PC-9 (cell line): ENCODE measurements around the gene ENGASE. TPM values are rescaled to one million over a fixed set of nuclear protein-coding genes. Genes with fewer than 3 reads are reported as not detected.

Source experiments
- BruUV-seq: library from RNA; stranded (reverse); fragments of 400-500 nt; replicated peaks from 2 replicates; lab custom pipeline; 2021; lab: Mats Ljungman, UMichigan
- CTCF ChIA-PET: fragments of 300-600 bp; sonication (Branson Sonifier 250); formaldehyde crosslinking; loops from one replicate; lab custom pipeline; 2022; ENCODE audit warnings: antibody characterized with exemption; lab: Charles Lee
- POLR2A ChIA-PET: fragments of 300-600 bp; sonication (Branson Sonifier 250); formaldehyde crosslinking; loops from one replicate; lab custom pipeline; 2022; ENCODE audit warnings: antibody characterized with exemption; ENCODE audit not compliant: unreplicated experiment; lab: Charles Lee
- DNase-seq, 2 experiments: peaks; one replicate each; pipeline versions ENCODE4 v3.0.0 to v3.0.0-alpha.2; 2015 to 2022; ENCODE audit warnings: mixed read lengths in 1 of 2
- H2AFZ ChIP-seq: fragments of 200-600 bp; sonication (generic); 2 replicates; pipeline ENCODE4 v1.8.1; 2017; ENCODE audit warnings: antibody characterized with exemption
- H3F3A ChIP-seq: fragments of 200-600 bp; sonication (generic); 2 replicates; pipeline ENCODE4 v1.8.1; 2017; ENCODE audit warnings: antibody characterized with exemption, mild to moderate bottlenecking, low read depth; ENCODE audit not compliant: insufficient read depth
- H3K27ac ChIP-seq: fragments of 200-600 bp; sonication (generic); 2 replicates; pipeline ENCODE4 v1.6.1; 2016; ENCODE audit warnings: mixed run types
- H3K27me3 ChIP-seq: fragments of 200-600 bp; sonication (generic); 2 replicates; pipeline ENCODE4 v1.6.1; 2016; ENCODE audit warnings: low read depth, mixed run types; ENCODE audit not compliant: insufficient read depth
- H3K36me3 ChIP-seq: fragments of 200-600 bp; sonication (generic); 2 replicates; pipeline ENCODE4 v1.6.1; 2016; ENCODE audit warnings: low read depth, mixed run types
- H3K4me1 ChIP-seq: fragments of 200-600 bp; sonication (generic); replicated peaks from 2 replicates; pipeline ENCODE4 v1.6.1; 2016; ENCODE audit warnings: mixed run types; ENCODE audit not compliant: insufficient read depth
- H3K4me2 ChIP-seq: fragments of 200-600 bp; sonication (generic); 2 replicates; pipeline ENCODE4 v1.6.1; 2017; ENCODE audit warnings: mixed run types
- H3K4me3 ChIP-seq: fragments of 200-600 bp; sonication (generic); 2 replicates; pipeline ENCODE4 v1.6.1; 2016; ENCODE audit warnings: mixed run types
- H3K79me2 ChIP-seq: fragments of 200-600 bp; sonication (generic); 2 replicates; pipeline ENCODE4 v1.6.1; 2017; ENCODE audit warnings: low read depth, mixed run types
- H3K9me2 ChIP-seq: fragments of 200-600 bp; sonication (generic); 2 replicates; pipeline ENCODE4 v1.8.1; 2017; ENCODE audit warnings: mild to moderate bottlenecking; ENCODE audit not compliant: insufficient read depth
- H3K9me3 ChIP-seq: fragments of 200-600 bp; sonication (generic); 2 replicates; pipeline ENCODE4 v1.8.1; 2016; ENCODE audit warnings: low read depth; ENCODE audit not compliant: insufficient read depth
- H4K20me1 ChIP-seq: fragments of 200-600 bp; sonication (generic); 2 replicates; pipeline ENCODE4 v1.8.1; 2017; ENCODE audit not compliant: insufficient read depth
- EZH2 ChIP-seq: fragments of 200-600 bp; sonication (generic); IDR thresholded peaks from 2 replicates; pipeline ENCODE4 v1.8.0; 2017; ENCODE audit warnings: antibody characterized with exemption, low read depth
- intact Hi-C: fragments of 100-400 bp; cut with micrococcal nuclease; formaldehyde crosslinking; loops from one replicate; pipeline ENCODE4 v1.10.0; 2022; ENCODE audit not compliant: unreplicated experiment
- total RNA-seq: library from RNA; stranded (reverse); gene quantifications from 2 replicates; pipeline ENCODE4 v1.2.3, GENCODE V29; 2021
- TF ChIP-seq, protein P1 (sequence below): fragments of 200-600 bp; sonication (generic); conservative IDR thresholded peaks from 2 replicates; pipeline ENCODE4 v1.6.1; 2017; ENCODE audit warnings: mixed run types, antibody characterized with exemption, mild to moderate bottlenecking, moderate library complexity

The ENGASE gene
- total RNA-seq, 1 experiment from 2014 or later, result 15.7 TPM

DNA sequence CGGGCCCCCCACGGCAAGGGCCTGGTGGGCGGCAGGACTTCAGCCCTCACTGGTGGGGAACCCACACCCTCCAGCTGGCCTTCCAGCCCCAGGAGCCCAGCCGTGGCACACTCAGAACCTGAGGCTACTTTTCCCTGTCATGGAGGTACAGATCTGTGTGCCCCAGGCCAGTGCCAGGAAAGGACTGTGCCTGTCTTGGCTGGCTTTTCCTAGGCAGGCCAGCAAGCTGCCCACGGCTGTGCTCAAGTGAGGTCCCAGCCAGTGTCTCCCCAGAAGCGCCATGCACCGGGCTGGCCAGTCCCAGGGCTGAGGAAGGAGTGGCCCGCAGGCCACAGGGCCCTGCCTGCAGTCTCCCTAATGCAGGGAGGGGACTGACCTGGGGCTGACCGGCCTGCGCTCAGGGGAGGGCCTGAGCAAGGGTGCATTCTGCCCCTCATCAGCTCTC is 16.6 kb downstream of the ENGASE start:
- CTCF ChIA-PET, result no interaction called here

DNA sequence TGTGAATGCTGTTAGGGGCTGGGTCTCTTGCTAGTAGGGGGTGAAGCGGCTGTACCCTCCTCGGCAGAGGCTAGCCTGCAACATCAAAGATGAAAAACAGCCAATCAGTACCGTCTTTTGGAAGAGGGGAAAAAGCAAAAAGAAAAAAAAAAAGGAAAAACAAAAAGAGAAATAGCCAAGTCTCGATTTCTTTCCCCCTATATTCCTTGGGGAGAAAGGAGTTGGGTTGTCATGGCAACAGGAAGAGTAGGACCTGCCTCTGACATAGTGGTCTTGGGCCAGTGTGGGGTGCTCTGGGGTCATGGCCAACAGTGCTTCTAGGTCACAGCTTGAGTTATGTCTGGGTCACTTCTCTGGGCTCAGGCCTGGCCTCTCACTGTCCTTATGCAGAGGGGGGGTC is 17.9 kb downstream of the ENGASE start:
- intact Hi-C loops, result no loop called here
- no peak overlapping the region for H3K4me2 ChIP-seq
- H3K4me1 ChIP-seq, result no peaks in the 10 kb centered on the region
- peaks cover 39% of the 10 kb centered on the region for H3K27me3 ChIP-seq
- no peaks in the 10 kb centered on the region for H3F3A ChIP-seq
- H2AFZ ChIP-seq, result no peak overlapping the region
- H4K20me1 ChIP-seq, result no peaks in the 10 kb centered on the region
- BruUV-seq, result no TSS peak
- CTCF ChIA-PET, result no interaction called here
- DNase-seq, result no peak
- TF ChIP-seq, protein P1, sequence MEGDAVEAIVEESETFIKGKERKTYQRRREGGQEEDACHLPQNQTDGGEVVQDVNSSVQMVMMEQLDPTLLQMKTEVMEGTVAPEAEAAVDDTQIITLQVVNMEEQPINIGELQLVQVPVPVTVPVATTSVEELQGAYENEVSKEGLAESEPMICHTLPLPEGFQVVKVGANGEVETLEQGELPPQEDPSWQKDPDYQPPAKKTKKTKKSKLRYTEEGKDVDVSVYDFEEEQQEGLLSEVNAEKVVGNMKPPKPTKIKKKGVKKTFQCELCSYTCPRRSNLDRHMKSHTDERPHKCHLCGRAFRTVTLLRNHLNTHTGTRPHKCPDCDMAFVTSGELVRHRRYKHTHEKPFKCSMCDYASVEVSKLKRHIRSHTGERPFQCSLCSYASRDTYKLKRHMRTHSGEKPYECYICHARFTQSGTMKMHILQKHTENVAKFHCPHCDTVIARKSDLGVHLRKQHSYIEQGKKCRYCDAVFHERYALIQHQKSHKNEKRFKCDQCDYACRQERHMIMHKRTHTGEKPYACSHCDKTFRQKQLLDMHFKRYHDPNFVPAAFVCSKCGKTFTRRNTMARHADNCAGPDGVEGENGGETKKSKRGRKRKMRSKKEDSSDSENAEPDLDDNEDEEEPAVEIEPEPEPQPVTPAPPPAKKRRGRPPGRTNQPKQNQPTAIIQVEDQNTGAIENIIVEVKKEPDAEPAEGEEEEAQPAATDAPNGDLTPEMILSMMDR, result no peak
- no peak for TF ChIP-seq EZH2
- no peaks in the 10 kb centered on the region for H3K9me3 ChIP-seq
- no peaks in the 10 kb centered on the region for H3K79me2 ChIP-seq
- POLR2A ChIA-PET, result no interaction called here
- H3K9me2 ChIP-seq, result no peaks in the 10 kb centered on the region
- H3K27ac ChIP-seq, result no peak overlapping the region
- no peaks in the 10 kb centered on the region for H3K36me3 ChIP-seq
- no peak overlapping the region for H3K4me3 ChIP-seq

More for the DNA sequence above, 16.6 kb downstream of the ENGASE start:
- H3K27me3 ChIP-seq, result peaks cover 35% of the 10 kb centered on the region
- no peaks in the 10 kb centered on the region for H4K20me1 ChIP-seq
- no peak for DNase-seq
- H2AFZ ChIP-seq, result no peak overlapping the region
- no peaks in the 10 kb centered on the region for H3K4me1 ChIP-seq
- intact Hi-C loops, result no loop called here
- H3K9me2 ChIP-seq, result no peaks in the 10 kb centered on the region
- H3K27ac ChIP-seq, result no peak overlapping the region
- no peak overlapping the region for H3K4me3 ChIP-seq
- POLR2A ChIA-PET, result no interaction called here
- no peaks in the 10 kb centered on the region for H3K9me3 ChIP-seq
- no peaks in the 10 kb centered on the region for H3F3A ChIP-seq
- TF ChIP-seq, protein P1, result no peak
- no peak for TF ChIP-seq EZH2
- BruUV-seq, result no TSS peak
- H3K4me2 ChIP-seq, result no peak overlapping the region
- H3K36me3 ChIP-seq, result no peaks in the 10 kb centered on the region
- no peaks in the 10 kb centered on the region for H3K79me2 ChIP-seq

GRCh38 chr17:79093270-79093669 is 18.6 kb downstream of the ENGASE start:
- TF ChIP-seq EZH2, result no peak
- TF ChIP-seq, protein P1, result no peak
- no peaks in the 10 kb centered on the region for H3F3A ChIP-seq
- no peaks in the 10 kb centered on the region for H3K36me3 ChIP-seq
- no peaks in the 10 kb centered on the region for H3K4me1 ChIP-seq
- H3K9me3 ChIP-seq, result no peaks in the 10 kb centered on the region
- H3K79me2 ChIP-seq, result no peaks in the 10 kb centered on the region
- no peaks in the 10 kb centered on the region for H3K9me2 ChIP-seq
- no peak overlapping the region for H3K4me2 ChIP-seq
- H3K4me3 ChIP-seq, result no peak overlapping the region
- peaks cover 45% of the 10 kb centered on the region for H3K27me3 ChIP-seq
- no peak for DNase-seq
- ChIA-PET CTCF (interaction anchor here (0.7 kb wide), 1 partner anchor 57 kb away, joined by 5 read pairs; no protein-coding TSS in a partner anchor), POLR2A (no interaction called here)
- BruUV-seq, result no TSS peak
- H2AFZ ChIP-seq, result no peak overlapping the region
- H3K27ac ChIP-seq, result no peak overlapping the region
- no peaks in the 10 kb centered on the region for H4K20me1 ChIP-seq
- intact Hi-C loops, result no loop called here
